Measurements from ENCODE around the gene DGKD. TPM values are rescaled to one million over a fixed set of nuclear protein-coding genes. Genes with fewer than 3 reads are reported as not detected.

Gene DGKD
- total and polyA plus RNA-seq, 2 experiments from 2014 or later = 3.9 to 4.0 TPM

GRCh38 chr2:233369462-233369861 is 15.2 kb downstream of the DGKD start:
- 0 out of 2 replicates have a peak, but pooled peaks cover 10% of the 10 kb centered on the region for H3K79me2 ChIP-seq (ENCODE audit: insufficient read depth)
- no peak overlapping the region for H2AFZ ChIP-seq
- in situ Hi-C loops (cut with MboI) = no loop called here
- no peak overlapping the region for H3K9ac ChIP-seq
- no peaks in the 10 kb centered on the region for H3K9me3 ChIP-seq (ENCODE audit: low read depth)
- no peaks in the 10 kb centered on the region for H3K27me3 ChIP-seq (replicated peaks; ENCODE audit: insufficient read depth)
- DNase-seq = no peak
- no peaks in the 10 kb centered on the region for H4K20me1 ChIP-seq (ENCODE audit: insufficient read depth)
- H3K27ac ChIP-seq = no peak overlapping the region
- no peaks in the 10 kb centered on the region; the same call in 1 of the 2 replicates for H3K36me3 ChIP-seq (ENCODE audit: low read depth)
- H3K4me3 ChIP-seq = no peak overlapping the region
- no peak overlapping the region for H3K4me2 ChIP-seq (ENCODE audit: unreplicated experiment)
- TF ChIP-seq EZH2 (IDR thresholded peaks at IDR 0.05; ENCODE audit: insufficient read depth, poor library complexity, severe bottlenecking) (no peak), EZH2phosphoT487 (IDR thresholded peaks at IDR 0.05; ENCODE audit: insufficient read depth, low read depth) (no peak)
- H3K9me2 ChIP-seq (ENCODE audit: insufficient read depth) = no peaks in the 10 kb centered on the region
- H3K4me1 ChIP-seq (ENCODE audit: insufficient read depth) = no peaks in the 10 kb centered on the region
- H3F3A ChIP-seq (ENCODE audit: insufficient read depth) = no peaks in the 10 kb centered on the region
- 88 to 92% methylated on average over 8 of the region's 8 CpGs for WGBS, 2 experiments (ENCODE audit: low coverage in 1 of 2, low lambda C conversion rate in 2 of 2, missing lambda C conversion rate in 2 of 2)

GRCh38 chr2:233369897-233370685 is 15.8 kb downstream of the DGKD start:
- TF ChIP-seq EZH2 (IDR thresholded peaks at IDR 0.05; ENCODE audit: insufficient read depth, poor library complexity, severe bottlenecking) (no peak), EZH2phosphoT487 (IDR thresholded peaks at IDR 0.05; ENCODE audit: insufficient read depth, low read depth) (no peak)
- in situ Hi-C loops (cut with MboI) = no loop called here
- Histone ChIP-seq H3K79me2 (ENCODE audit: insufficient read depth) (0 out of 2 replicates have a peak, but pooled peaks cover 10% of the 10 kb centered on the region), H3K4me1 (ENCODE audit: insufficient read depth) (no peaks in the 10 kb centered on the region), H3K27me3 (replicated peaks; ENCODE audit: insufficient read depth) (no peaks in the 10 kb centered on the region), H3K9me3 (ENCODE audit: low read depth) (no peaks in the 10 kb centered on the region), H3K4me3 (no peak overlapping the region), H2AFZ (no peak overlapping the region), H3K4me2 (ENCODE audit: unreplicated experiment) (no peak overlapping the region), H3K27ac (no peak overlapping the region), H3K36me3 (ENCODE audit: low read depth) (no peaks in the 10 kb centered on the region; the same call in 1 of the 2 replicates), H3K9me2 (ENCODE audit: insufficient read depth) (no peaks in the 10 kb centered on the region), H4K20me1 (ENCODE audit: insufficient read depth) (no peaks in the 10 kb centered on the region), H3F3A (ENCODE audit: insufficient read depth) (no peaks in the 10 kb centered on the region), H3K9ac (no peak overlapping the region)
- DNase-seq = no peak
- WGBS, 2 experiments (ENCODE audit: low coverage in 1 of 2, low lambda C conversion rate in 2 of 2, missing lambda C conversion rate in 2 of 2) = 90% methylated on average over 9 of the region's 9 CpGs

- H3K9ac ChIP-seq = no peak overlapping the region
- no peaks in the 10 kb centered on the region for H3K9me2 ChIP-seq (ENCODE audit: insufficient read depth)
- TF ChIP-seq EZH2 (IDR thresholded peaks at IDR 0.05; ENCODE audit: insufficient read depth, poor library complexity, severe bottlenecking) (no peak), EZH2phosphoT487 (IDR thresholded peaks at IDR 0.05; ENCODE audit: insufficient read depth, low read depth) (no peak)
- no peak overlapping the region for H2AFZ ChIP-seq
- H3K4me1 ChIP-seq (ENCODE audit: insufficient read depth) = no peaks in the 10 kb centered on the region
- H3F3A ChIP-seq (ENCODE audit: insufficient read depth) = no peaks in the 10 kb centered on the region
- H4K20me1 ChIP-seq (ENCODE audit: insufficient read depth) = no peaks in the 10 kb centered on the region
- no peak overlapping the region for H3K27ac ChIP-seq
- WGBS, 2 experiments (ENCODE audit: low coverage in 1 of 2, low lambda C conversion rate in 2 of 2, missing lambda C conversion rate in 2 of 2) = 45 to 53% methylated on average over 2 of the region's 2 CpGs
- H3K9me3 ChIP-seq (ENCODE audit: low read depth) = no peaks in the 10 kb centered on the region
- no peak for DNase-seq
- no peaks in the 10 kb centered on the region; the same call in 1 of the 2 replicates for H3K36me3 ChIP-seq (ENCODE audit: low read depth)
- in situ Hi-C loops (cut with MboI) = no loop called here
- no peak overlapping the region for H3K4me3 ChIP-seq
- H3K79me2 ChIP-seq (ENCODE audit: insufficient read depth) = 0 out of 2 replicates have a peak, but pooled peaks cover 10% of the 10 kb centered on the region
- H3K27me3 ChIP-seq (replicated peaks; ENCODE audit: insufficient read depth) = no peaks in the 10 kb centered on the region
- H3K4me2 ChIP-seq (ENCODE audit: unreplicated experiment) = no peak overlapping the region
Measured at GRCh38 chr2:233371641-233372040, 17.3 kb downstream of the DGKD start.

GRCh38 chr2:233372855-233373254 is 18.6 kb downstream of the DGKD start:
- Histone ChIP-seq H3K27ac (no peak overlapping the region), H3K4me3 (no peak overlapping the region), H3K4me2 (ENCODE audit: unreplicated experiment) (no peak overlapping the region), H3K9me3 (ENCODE audit: low read depth) (no peaks in the 10 kb centered on the region), H3F3A (ENCODE audit: insufficient read depth) (no peaks in the 10 kb centered on the region), H3K4me1 (ENCODE audit: insufficient read depth) (no peaks in the 10 kb centered on the region), H3K9ac (no peak overlapping the region), H3K27me3 (replicated peaks; ENCODE audit: insufficient read depth) (no peaks in the 10 kb centered on the region), H4K20me1 (ENCODE audit: insufficient read depth) (no peaks in the 10 kb centered on the region), H3K36me3 (ENCODE audit: low read depth) (peaks cover 2% of the 10 kb centered on the region; the same call in 1 of the 2 replicates), H3K79me2 (ENCODE audit: insufficient read depth) (0 out of 2 replicates have a peak, but pooled peaks cover 10% of the 10 kb centered on the region), H3K9me2 (ENCODE audit: insufficient read depth) (no peaks in the 10 kb centered on the region), H2AFZ (no peak overlapping the region)
- WGBS, 2 experiments (ENCODE audit: low coverage in 1 of 2, low lambda C conversion rate in 2 of 2, missing lambda C conversion rate in 2 of 2) = 93 to 94% methylated on average over 8 of the region's 8 CpGs
- DNase-seq = no peak
- TF ChIP-seq EZH2 (IDR thresholded peaks at IDR 0.05; ENCODE audit: insufficient read depth, poor library complexity, severe bottlenecking) (no peak), EZH2phosphoT487 (IDR thresholded peaks at IDR 0.05; ENCODE audit: insufficient read depth, low read depth) (no peak)
- in situ Hi-C loops (cut with MboI) = no loop called here

All from GM23248 (cell line).